C4-2B (cell line): ENCODE data around the gene MAP2K3.

ENCODE experiments used
- H3K27ac ChIP-seq: fragments of 450-650 bp; 2 replicates; pipeline ENCODE4 v1.5.1; 2017
- ZFX ChIP-seq: fragments of 450-650 bp; IDR thresholded peaks from 2 replicates; pipeline ENCODE4 v1.6.1; 2017
- TF ChIP-seq, protein P1 (sequence below): fragments of 450-650 bp; conservative IDR thresholded peaks from 2 replicates; pipeline ENCODE4 v1.5.1; 2017; ENCODE audit warnings: mild to moderate bottlenecking

The MAP2K3 gene

GRCh38 chr17:21242780-21243515 lies 41.6 kb upstream of the MAP2K3 start:
- H3K27ac ChIP-seq = no peak overlapping the region
- no peak for TF ChIP-seq ZFX
- TF ChIP-seq, protein P1, sequence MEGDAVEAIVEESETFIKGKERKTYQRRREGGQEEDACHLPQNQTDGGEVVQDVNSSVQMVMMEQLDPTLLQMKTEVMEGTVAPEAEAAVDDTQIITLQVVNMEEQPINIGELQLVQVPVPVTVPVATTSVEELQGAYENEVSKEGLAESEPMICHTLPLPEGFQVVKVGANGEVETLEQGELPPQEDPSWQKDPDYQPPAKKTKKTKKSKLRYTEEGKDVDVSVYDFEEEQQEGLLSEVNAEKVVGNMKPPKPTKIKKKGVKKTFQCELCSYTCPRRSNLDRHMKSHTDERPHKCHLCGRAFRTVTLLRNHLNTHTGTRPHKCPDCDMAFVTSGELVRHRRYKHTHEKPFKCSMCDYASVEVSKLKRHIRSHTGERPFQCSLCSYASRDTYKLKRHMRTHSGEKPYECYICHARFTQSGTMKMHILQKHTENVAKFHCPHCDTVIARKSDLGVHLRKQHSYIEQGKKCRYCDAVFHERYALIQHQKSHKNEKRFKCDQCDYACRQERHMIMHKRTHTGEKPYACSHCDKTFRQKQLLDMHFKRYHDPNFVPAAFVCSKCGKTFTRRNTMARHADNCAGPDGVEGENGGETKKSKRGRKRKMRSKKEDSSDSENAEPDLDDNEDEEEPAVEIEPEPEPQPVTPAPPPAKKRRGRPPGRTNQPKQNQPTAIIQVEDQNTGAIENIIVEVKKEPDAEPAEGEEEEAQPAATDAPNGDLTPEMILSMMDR = no peak

DNA sequence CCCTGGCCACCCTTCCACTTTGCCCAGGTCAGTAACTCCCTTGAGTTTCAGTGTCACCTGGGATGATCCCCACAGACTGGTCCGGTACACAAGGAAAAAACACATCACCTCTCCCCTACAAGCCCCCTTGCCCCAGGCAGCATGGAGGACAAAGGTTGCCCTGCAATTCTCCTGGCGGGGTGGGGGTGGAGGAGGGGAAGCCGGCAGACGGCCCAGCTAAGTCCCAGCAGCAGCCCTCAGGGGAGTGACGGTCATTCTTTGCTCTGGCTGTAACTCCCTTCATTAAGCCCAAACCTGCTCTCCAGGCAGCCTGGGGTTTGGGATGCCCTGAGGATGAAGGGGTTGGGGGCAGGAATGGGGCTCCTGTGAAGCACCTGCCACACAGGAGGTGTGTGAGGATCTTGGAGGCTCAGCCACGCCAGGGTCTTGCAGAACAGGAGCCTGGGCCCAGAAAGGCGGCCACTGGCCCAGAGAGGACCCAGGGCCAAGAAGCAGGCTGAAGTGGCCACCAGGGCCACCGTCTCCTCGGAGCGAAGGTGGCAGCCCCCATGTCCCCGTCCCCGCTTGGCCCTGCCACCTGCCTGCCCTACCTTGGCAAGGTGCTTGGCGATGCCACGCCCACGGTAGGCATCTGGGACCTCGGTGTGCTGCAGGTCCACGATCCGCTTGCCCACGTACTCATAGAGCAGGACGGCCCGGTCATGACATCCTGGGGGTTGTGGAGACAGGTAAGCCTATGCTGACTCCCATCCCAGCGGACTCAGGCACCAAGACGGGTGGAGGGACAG lies 40.8 kb upstream of the MAP2K3 start:
- TF ChIP-seq, protein P1 = no peak
- no peak for TF ChIP-seq ZFX
- no peak overlapping the region for H3K27ac ChIP-seq

GRCh38 chr17:21245639-21246084 lies 38.8 kb upstream of the MAP2K3 start:
- no peak overlapping the region for H3K27ac ChIP-seq
- no peak for TF ChIP-seq ZFX
- TF ChIP-seq, protein P1 = no peak

- TF ChIP-seq, protein P1 = no peak
- H3K27ac ChIP-seq = no peak overlapping the region
Measured at GRCh38 chr17:21246698-21247097, 37.8 kb upstream of the MAP2K3 start.

DNA sequence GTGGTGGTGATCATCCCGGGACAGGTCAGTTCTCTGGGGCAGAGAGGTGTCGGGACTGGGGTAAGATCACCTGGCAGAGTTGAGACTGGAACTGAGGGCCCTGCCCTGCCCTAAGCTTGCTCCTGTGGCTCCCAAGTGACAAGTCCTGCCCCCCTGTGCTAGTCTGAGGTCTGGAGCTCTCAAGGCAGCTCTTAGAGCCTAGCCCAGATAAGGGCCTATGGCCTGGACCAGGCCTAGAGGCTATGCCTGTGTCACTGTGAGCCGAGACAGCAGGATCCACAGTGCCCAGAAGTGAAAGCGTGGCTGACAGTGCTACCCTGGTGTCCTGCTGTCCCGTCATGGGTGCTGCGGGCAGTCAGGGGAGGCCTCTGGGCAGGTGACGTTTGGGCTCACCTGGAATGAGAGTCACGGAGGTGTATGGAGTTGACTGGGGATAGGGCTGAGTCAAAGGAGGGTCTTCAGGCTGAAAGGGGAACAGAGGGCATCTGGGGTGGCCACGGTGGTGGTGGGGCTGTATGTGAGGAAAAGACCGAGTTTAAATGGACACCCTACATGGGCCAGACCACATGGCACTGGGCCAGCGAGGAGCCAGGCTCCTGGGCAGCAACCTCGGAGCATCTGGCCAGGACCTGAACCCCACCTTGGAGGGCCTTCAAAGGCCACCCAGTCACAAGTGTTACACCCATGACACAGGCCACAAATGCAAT lies 36.8 kb upstream of the MAP2K3 start:
- TF ChIP-seq ZFX = no peak
- TF ChIP-seq, protein P1 = no peak
- H3K27ac ChIP-seq = no peak overlapping the region

- H3K27ac ChIP-seq = no peak overlapping the region
- TF ChIP-seq, protein P1 = no peak
- no peak for TF ChIP-seq ZFX
Measured at GRCh38 chr17:21248500-21248899, 36.0 kb upstream of the MAP2K3 start.
